HCT116 (cell line): ENCODE data around the gene AKAP9.

ENCODE experiments used
- EZH2 ChIP-seq: fragments of 200-600 bp; sonication (generic); IDR thresholded peaks from 2 replicates; pipeline ENCODE4 v1.6.1; 2017; ENCODE audit warnings: antibody characterized with exemption, mixed run types
- JUND ChIP-seq: IDR thresholded peaks from 2 replicates; pipeline ENCODE4 v1.6.1; 2012
- POLR2A ChIP-seq: IDR thresholded peaks from 2 replicates; pipeline ENCODE4 v1.7.0; 2011; ENCODE audit warnings: borderline replicate concordance; ENCODE audit not compliant: insufficient read depth, insufficient read length; ENCODE audit errors: extremely low read depth
- POLR2AphosphoS5 ChIP-seq: IDR thresholded peaks from 2 replicates; pipeline ENCODE4 v1.6.1; 2011; ENCODE audit warnings: mild to moderate bottlenecking, low read depth, low read length, moderate library complexity
- TF ChIP-seq, protein P1 (sequence below), 3 experiments: fragments of 200-600 bp in 1 of 3; sonication (generic) in 1 of 3; IDR thresholded peaks in 2 of 3; conservative IDR thresholded peaks in 1 of 3; 2 replicates each; pipeline ENCODE4 v1.5.1; 2012 to 2017; ENCODE audit warnings: low read depth in 2 of 3, low read length in 2 of 3, antibody characterized with exemption in 1 of 3, borderline replicate concordance in 1 of 3, control low read depth in 1 of 3, mild to moderate bottlenecking in 1 of 3, mixed read lengths in 1 of 3, mixed run types in 1 of 3, moderate library complexity in 1 of 3; ENCODE audit not compliant: insufficient read depth in 1 of 3
- TF ChIP-seq, protein P2 (sequence below): IDR thresholded peaks from 2 replicates; pipeline ENCODE4 v1.6.1; 2012; ENCODE audit warnings: low read depth

- TF ChIP-seq, protein P1, sequence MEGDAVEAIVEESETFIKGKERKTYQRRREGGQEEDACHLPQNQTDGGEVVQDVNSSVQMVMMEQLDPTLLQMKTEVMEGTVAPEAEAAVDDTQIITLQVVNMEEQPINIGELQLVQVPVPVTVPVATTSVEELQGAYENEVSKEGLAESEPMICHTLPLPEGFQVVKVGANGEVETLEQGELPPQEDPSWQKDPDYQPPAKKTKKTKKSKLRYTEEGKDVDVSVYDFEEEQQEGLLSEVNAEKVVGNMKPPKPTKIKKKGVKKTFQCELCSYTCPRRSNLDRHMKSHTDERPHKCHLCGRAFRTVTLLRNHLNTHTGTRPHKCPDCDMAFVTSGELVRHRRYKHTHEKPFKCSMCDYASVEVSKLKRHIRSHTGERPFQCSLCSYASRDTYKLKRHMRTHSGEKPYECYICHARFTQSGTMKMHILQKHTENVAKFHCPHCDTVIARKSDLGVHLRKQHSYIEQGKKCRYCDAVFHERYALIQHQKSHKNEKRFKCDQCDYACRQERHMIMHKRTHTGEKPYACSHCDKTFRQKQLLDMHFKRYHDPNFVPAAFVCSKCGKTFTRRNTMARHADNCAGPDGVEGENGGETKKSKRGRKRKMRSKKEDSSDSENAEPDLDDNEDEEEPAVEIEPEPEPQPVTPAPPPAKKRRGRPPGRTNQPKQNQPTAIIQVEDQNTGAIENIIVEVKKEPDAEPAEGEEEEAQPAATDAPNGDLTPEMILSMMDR (IDR thresholded peaks at IDR 0.05 in 2 of 3, conservative IDR thresholded peaks at IDR 0.05 in 1 of 3; ENCODE audit: borderline replicate concordance in 1 of 3, insufficient read depth in 1 of 3, low read depth in 2 of 3, low read length in 2 of 3), result no peak
- TF ChIP-seq EZH2 (no peak), JUND (no peak), POLR2AphosphoS5 (no peak), POLR2A (no peak)
- TF ChIP-seq, protein P2, sequence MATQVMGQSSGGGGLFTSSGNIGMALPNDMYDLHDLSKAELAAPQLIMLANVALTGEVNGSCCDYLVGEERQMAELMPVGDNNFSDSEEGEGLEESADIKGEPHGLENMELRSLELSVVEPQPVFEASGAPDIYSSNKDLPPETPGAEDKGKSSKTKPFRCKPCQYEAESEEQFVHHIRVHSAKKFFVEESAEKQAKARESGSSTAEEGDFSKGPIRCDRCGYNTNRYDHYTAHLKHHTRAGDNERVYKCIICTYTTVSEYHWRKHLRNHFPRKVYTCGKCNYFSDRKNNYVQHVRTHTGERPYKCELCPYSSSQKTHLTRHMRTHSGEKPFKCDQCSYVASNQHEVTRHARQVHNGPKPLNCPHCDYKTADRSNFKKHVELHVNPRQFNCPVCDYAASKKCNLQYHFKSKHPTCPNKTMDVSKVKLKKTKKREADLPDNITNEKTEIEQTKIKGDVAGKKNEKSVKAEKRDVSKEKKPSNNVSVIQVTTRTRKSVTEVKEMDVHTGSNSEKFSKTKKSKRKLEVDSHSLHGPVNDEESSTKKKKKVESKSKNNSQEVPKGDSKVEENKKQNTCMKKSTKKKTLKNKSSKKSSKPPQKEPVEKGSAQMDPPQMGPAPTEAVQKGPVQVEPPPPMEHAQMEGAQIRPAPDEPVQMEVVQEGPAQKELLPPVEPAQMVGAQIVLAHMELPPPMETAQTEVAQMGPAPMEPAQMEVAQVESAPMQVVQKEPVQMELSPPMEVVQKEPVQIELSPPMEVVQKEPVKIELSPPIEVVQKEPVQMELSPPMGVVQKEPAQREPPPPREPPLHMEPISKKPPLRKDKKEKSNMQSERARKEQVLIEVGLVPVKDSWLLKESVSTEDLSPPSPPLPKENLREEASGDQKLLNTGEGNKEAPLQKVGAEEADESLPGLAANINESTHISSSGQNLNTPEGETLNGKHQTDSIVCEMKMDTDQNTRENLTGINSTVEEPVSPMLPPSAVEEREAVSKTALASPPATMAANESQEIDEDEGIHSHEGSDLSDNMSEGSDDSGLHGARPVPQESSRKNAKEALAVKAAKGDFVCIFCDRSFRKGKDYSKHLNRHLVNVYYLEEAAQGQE, result no peak
Measured at GRCh38 chr7:91912494-91912893, 28.2 kb upstream of the AKAP9 start.
